ENCODE data around the gene TRIM41. TPM values are rescaled to one million over a fixed set of nuclear protein-coding genes. Genes with fewer than 3 reads are reported as not detected.

TRIM41 gene
- total RNA-seq, 1 donor from 2014 or later, result 105 TPM

GRCh38 chr5:181218795-181219124 lies 4.3 kb upstream of the TRIM41 start:
- Histone ChIP-seq H3K27ac (peak overlapping the region in 1 of 2 donors; percentile 75), H3K9me3 (no peaks in the 10 kb centered on the region), H3K36me3 (no peaks in the 10 kb centered on the region), H3K4me3 (peak overlapping the region; percentile 27 to 68), H3K4me1 (peaks cover 0 to 2% of the 10 kb centered on the region in 2 donors), H3K27me3 (no peaks in the 10 kb centered on the region)
- DNase-seq (ENCODE audit: low spot score in 2 of 2), result no peak
- no peak for TF ChIP-seq CTCF (IDR thresholded peaks at IDR 0.05)
- intact Hi-C loops (cut with DNase I), result loop anchor here (1.0 kb wide), 2 partner anchors 12 to 30 kb away; no protein-coding TSS in a partner anchor

- no peak for DNase-seq (ENCODE audit: low spot score in 2 of 2)
- intact Hi-C loops (cut with DNase I), result no loop called here
- H3K27ac ChIP-seq, result no peak overlapping the region
Measured at GRCh38 chr5:181219262-181220177, 3.6 kb upstream of the TRIM41 start.

GRCh38 chr5:181220178-181220515 lies 2.9 kb upstream of the TRIM41 start:
- no peaks in the 10 kb centered on the region for H3K27me3 ChIP-seq
- intact Hi-C loops (cut with DNase I), result no loop called here
- no peak for TF ChIP-seq CTCF (IDR thresholded peaks at IDR 0.05)
- no peak for DNase-seq (ENCODE audit: low spot score in 2 of 2)
- H3K4me1 ChIP-seq, result peaks cover 7 to 8% of the 10 kb centered on the region in 2 donors
- no peaks in the 10 kb centered on the region for H3K9me3 ChIP-seq
- no peak overlapping the region for H3K27ac ChIP-seq
- H3K4me3 ChIP-seq, result no peak overlapping the region
- H3K36me3 ChIP-seq, result no peaks in the 10 kb centered on the region

More at GRCh38 chr5:181219262-181220177, 3.6 kb upstream of the TRIM41 start:
- Histone ChIP-seq H3K36me3 (no peaks in the 10 kb centered on the region), H3K4me1 (peaks cover 6 to 7% of the 10 kb centered on the region in 2 donors), H3K4me3 (no peak overlapping the region), H3K27me3 (no peaks in the 10 kb centered on the region), H3K9me3 (no peaks in the 10 kb centered on the region)
- no peak for TF ChIP-seq CTCF (IDR thresholded peaks at IDR 0.05)

GRCh38 chr5:181221105-181221791 lies 1.8 kb upstream of the TRIM41 start:
- no peaks in the 10 kb centered on the region for H3K9me3 ChIP-seq
- no peak for TF ChIP-seq CTCF (IDR thresholded peaks at IDR 0.05)
- intact Hi-C loops (cut with DNase I), result no loop called here
- H3K27me3 ChIP-seq, result no peaks in the 10 kb centered on the region
- no peak for DNase-seq (ENCODE audit: low spot score in 2 of 2)
- peak overlapping the region in 1 of 2 donors; percentile 94 for H3K27ac ChIP-seq
- H3K36me3 ChIP-seq, result no peaks in the 10 kb centered on the region
- peaks cover 7 to 8% of the 10 kb centered on the region in 2 donors for H3K4me1 ChIP-seq
- no peak overlapping the region for H3K4me3 ChIP-seq

GRCh38 chr5:181221792-181222629 lies 1.1 kb upstream of the TRIM41 start:
- DNase-seq (ENCODE audit: low spot score in 2 of 2), result peak; percentile 78 to 97
- H3K4me1 ChIP-seq, result peaks cover 6 to 7% of the 10 kb centered on the region in 2 donors
- intact Hi-C loops (cut with DNase I), result loop anchor here (1.0 kb wide), 2 partner anchors 16 to 34 kb away; no protein-coding TSS in a partner anchor
- peak overlapping the region; percentile 79 to 81 for H3K4me3 ChIP-seq
- H3K9me3 ChIP-seq, result no peaks in the 10 kb centered on the region
- H3K36me3 ChIP-seq, result no peaks in the 10 kb centered on the region
- peak overlapping the region; percentile 93 to 94 for H3K27ac ChIP-seq
- TF ChIP-seq CTCF (IDR thresholded peaks at IDR 0.05), result no peak
- no peaks in the 10 kb centered on the region for H3K27me3 ChIP-seq

Data from ascending aorta (tissue), 2 donors.